K562 (cell line): Measurements from ENCODE around the gene MCEMP1. TPM values are rescaled to one million over a fixed set of nuclear protein-coding genes. Genes with fewer than 3 reads are reported as not detected.

Source experiments
- CBFA2T2 ChIP-seq: fragments of 450-650 bp; conservative IDR thresholded peaks from 2 replicates; pipeline ENCODE4 v1.6.1; 2017; ENCODE audit warnings: mild to moderate bottlenecking
- CHD1 ChIP-seq: fragments of 200-600 bp; sonication (generic); IDR thresholded peaks from one replicate; pipeline ENCODE4 v1.6.1; 2012; ENCODE audit warnings: mild to moderate bottlenecking, moderate library complexity, low read length, inconsistent platforms
- EP400 ChIP-seq: fragments of 450-650 bp; IDR thresholded peaks from 2 replicates; pipeline ENCODE4 v1.6.1; 2017; ENCODE audit warnings: antibody characterized with exemption, mild to moderate bottlenecking, moderate library complexity
- ETS2 ChIP-seq: IDR thresholded peaks from 2 replicates; pipeline ENCODE4 v1.6.1; 2016; ENCODE audit warnings: borderline replicate concordance, missing genetic modification characterization, mild to moderate bottlenecking, moderate library complexity, missing compliant biosample characterization; ENCODE audit not compliant: poor library complexity, severe bottlenecking
- ETV6 ChIP-seq, 3 experiments: fragments of 150-350 bp in 1 of 3; sonication (generic) in 1 of 3; formaldehyde crosslinking in 1 of 3; IDR thresholded peaks; 2 replicates each; pipeline versions ENCODE4 v1.6.1 to v1.8.0; 2014 to 2022; ENCODE audit warnings: borderline replicate concordance in 2 of 3, low read depth in 2 of 3, antibody characterized with exemption in 1 of 3, low read length in 1 of 3, mild to moderate bottlenecking in 1 of 3, missing genetic modification reagents in 1 of 3
- HDGF ChIP-seq: fragments of 450-650 bp; IDR thresholded peaks from 2 replicates; pipeline ENCODE4 v1.6.1; 2016
- HIVEP1 ChIP-seq: fragments of 250-450 bp; sonication (Bioruptor Pico); IDR thresholded peaks from 2 replicates; pipeline ENCODE4 v1.4.0; 2020; ENCODE audit warnings: mild to moderate bottlenecking
- ILK ChIP-seq: fragments of 450-650 bp; IDR thresholded peaks from 2 replicates; pipeline ENCODE4 v1.6.1; 2016; ENCODE audit warnings: missing genetic modification characterization, low read depth, mild to moderate bottlenecking, missing compliant biosample characterization, moderate library complexity, borderline replicate concordance
- KLF6 ChIP-seq: fragments of 250-450 bp; sonication (Bioruptor Pico); IDR thresholded peaks from 2 replicates; pipeline ENCODE4 v1.4.0; 2020; ENCODE audit warnings: mild to moderate bottlenecking, moderate library complexity, borderline replicate concordance
- L3MBTL2 ChIP-seq: fragments of 450-650 bp; IDR thresholded peaks from 2 replicates; pipeline ENCODE4 v1.6.1; 2016; ENCODE audit warnings: mild to moderate bottlenecking, moderate library complexity
- MCM5 ChIP-seq: fragments of 450-650 bp; IDR thresholded peaks from 2 replicates; pipeline ENCODE4 v1.6.1; 2016; ENCODE audit warnings: low read depth
- NFATC3 ChIP-seq: fragments of 450-650 bp; IDR thresholded peaks from 2 replicates; pipeline ENCODE4 v1.6.1; 2017; ENCODE audit warnings: mild to moderate bottlenecking
- PCBP1 ChIP-seq: fragments of 200-400 bp; formaldehyde crosslinking; IDR thresholded peaks from 2 replicates; pipeline ENCODE4 v1.6.1; 2018; ENCODE audit warnings: mild to moderate bottlenecking, low read depth, low read length; ENCODE audit not compliant: poor library complexity, severe bottlenecking
- RBBP5 ChIP-seq: fragments of 200-600 bp; sonication (generic); IDR thresholded peaks from 2 replicates; pipeline ENCODE4 v1.6.1; 2012; ENCODE audit warnings: borderline replicate concordance, mild to moderate bottlenecking, low read length, control low read depth, inconsistent platforms; ENCODE audit not compliant: insufficient read depth, poor library complexity, severe bottlenecking
- SMARCE1 ChIP-seq: fragments of 450-650 bp; IDR thresholded peaks from 2 replicates; pipeline ENCODE4 v1.7.1; 2016; ENCODE audit warnings: mild to moderate bottlenecking
- ZFP36 ChIP-seq: fragments of 150-350 bp; IDR thresholded peaks from 2 replicates; pipeline ENCODE4 v1.6.1; 2018; ENCODE audit warnings: low read length, low read depth; ENCODE audit not compliant: partially characterized antibody
- ZNF263 ChIP-seq: sonication (generic); formaldehyde crosslinking; IDR thresholded peaks from 2 replicates; pipeline ENCODE4 v1.8.0; 2022; ENCODE audit warnings: mild to moderate bottlenecking, missing genetic modification reagents, borderline replicate concordance
- ZNF318 ChIP-seq, 2 experiments: fragments of 450-650 bp; IDR thresholded peaks; 2 replicates each; pipeline ENCODE4 v1.6.1; 2016; ENCODE audit warnings: mild to moderate bottlenecking in 2 of 2, borderline replicate concordance in 1 of 2, low read depth in 1 of 2, moderate library complexity in 1 of 2
- ZNF445 ChIP-seq: fragments of 250-450 bp; sonication (Bioruptor Pico); IDR thresholded peaks from 2 replicates; pipeline ENCODE4 v1.4.0; 2020; ENCODE audit warnings: low read depth, mild to moderate bottlenecking, moderate library complexity
- ZNF766 ChIP-seq: fragments of 200-800 bp; sonication (Bioruptor generic); conservative IDR thresholded peaks from 2 replicates; pipeline ENCODE4 v1.6.1; 2016; ENCODE audit warnings: missing genetic modification characterization, missing compliant biosample characterization
- polyA plus RNA-seq, 8 experiments: library from polyadenylated mRNA; depleted of rRNA in 4 of 8; stranded (reverse) in 5 of 8; unstranded in 3 of 8; fragments of >200 nt; fragmentation: Nextera tagmentation in 2 of 8; fragmentation: Illumina TruSeq in 1 of 8; extraction: Ambion mirVana in 2 of 8; extraction: Trizol in 1 of 8; gene quantifications; 2 replicates each; pipeline versions ENCODE4 v1.2.1 to v1.2.3, GENCODE V29; 2011 to 2014; ENCODE audit warnings: inconsistent platforms in 1 of 8, missing spikeins in 1 of 8
- total RNA-seq, 7 experiments: library from RNA; depleted of rRNA in 6 of 7; stranded (reverse); fragments of >200 nt in 6 of 7; fragmentation: Illumina TruSeq in 2 of 7; extraction: Trizol in 2 of 7; gene quantifications; 2 replicates each; pipeline versions ENCODE4 v1.2.1 to v1.2.3, GENCODE V29; 2011 to 2021; ENCODE audit warnings: low replicate concordance in 1 of 7

MCEMP1 gene
- total and polyA plus RNA-seq, 9 of the 15 experiments (the other 6 are each of a cell fraction or from before 2014, with no cell fraction given) = 0.11 to 1.8 (median 0.51) TPM

GRCh38 chr19:7652061-7652641 lies 24.7 kb upstream of the MCEMP1 start (continued):
- TF ChIP-seq ZNF318 (IDR thresholded peaks at IDR 0.05; ENCODE audit: borderline replicate concordance in 1 of 2, low read depth in 1 of 2) (0 out of 4 replicates have a peak, but pooled peaks of 1 of the 2 experiments have one; percentile 36), ZFP36 (peak; percentile 4), SMARCE1 (peak; percentile 35; the same call in 1 of the 2 replicates), HIVEP1 (CRISPR knock-in tag) (no peak), MCM5 (no peak), L3MBTL2 (peak; percentile 96), ZNF263 (CRISPR knock-in tag) (0 out of 2 replicates have a peak, but pooled peaks have one; percentile 47), EP400 (peak; percentile 42; the same call in 1 of the 2 replicates), ZNF445 (no peak), ETV6 (IDR thresholded peaks at IDR 0.05; ENCODE audit: borderline replicate concordance in 1 of 2, low read depth in 2 of 2, low read length in 1 of 2) (0 out of 4 replicates have a peak, but pooled peaks of 1 of the 2 experiments have one; percentile 53), ETV6 (CRISPR knock-in tag; IDR thresholded peaks at IDR 0.05; ENCODE audit: borderline replicate concordance) (no peak), ILK (no peak), CBFA2T2 (0 out of 2 replicates have a peak, but pooled peaks have one; percentile 15), RBBP5 (peak; percentile 61), KLF6 (CRISPR knock-in tag) (peak; percentile 1; the same call in 1 of the 2 replicates), ZNF766 (CRISPR knock-in tag) (peak; percentile 74; the same call in 1 of the 2 replicates), NFATC3 (no peak), PCBP1 (no peak), ETS2 (tag) (no peak), CHD1 (no peak), HDGF (no peak)
